GM19023 (cell line): ENCODE results near the gene ARSD.
"Not testable (repeated sequence)": the region's sequence is repeated elsewhere in the genome, so short reads cannot be mapped to it uniquely, and the experiment has no call there.

Experiments used
- ATAC-seq: cut with Tn5 transposase; IDR thresholded peaks from one replicate; pipeline ENCODE4 v1.9.1; 2021; ENCODE audit warnings: mild to moderate bottlenecking, moderate library complexity; ENCODE audit not compliant: unreplicated experiment

The ARSD gene

DNA sequence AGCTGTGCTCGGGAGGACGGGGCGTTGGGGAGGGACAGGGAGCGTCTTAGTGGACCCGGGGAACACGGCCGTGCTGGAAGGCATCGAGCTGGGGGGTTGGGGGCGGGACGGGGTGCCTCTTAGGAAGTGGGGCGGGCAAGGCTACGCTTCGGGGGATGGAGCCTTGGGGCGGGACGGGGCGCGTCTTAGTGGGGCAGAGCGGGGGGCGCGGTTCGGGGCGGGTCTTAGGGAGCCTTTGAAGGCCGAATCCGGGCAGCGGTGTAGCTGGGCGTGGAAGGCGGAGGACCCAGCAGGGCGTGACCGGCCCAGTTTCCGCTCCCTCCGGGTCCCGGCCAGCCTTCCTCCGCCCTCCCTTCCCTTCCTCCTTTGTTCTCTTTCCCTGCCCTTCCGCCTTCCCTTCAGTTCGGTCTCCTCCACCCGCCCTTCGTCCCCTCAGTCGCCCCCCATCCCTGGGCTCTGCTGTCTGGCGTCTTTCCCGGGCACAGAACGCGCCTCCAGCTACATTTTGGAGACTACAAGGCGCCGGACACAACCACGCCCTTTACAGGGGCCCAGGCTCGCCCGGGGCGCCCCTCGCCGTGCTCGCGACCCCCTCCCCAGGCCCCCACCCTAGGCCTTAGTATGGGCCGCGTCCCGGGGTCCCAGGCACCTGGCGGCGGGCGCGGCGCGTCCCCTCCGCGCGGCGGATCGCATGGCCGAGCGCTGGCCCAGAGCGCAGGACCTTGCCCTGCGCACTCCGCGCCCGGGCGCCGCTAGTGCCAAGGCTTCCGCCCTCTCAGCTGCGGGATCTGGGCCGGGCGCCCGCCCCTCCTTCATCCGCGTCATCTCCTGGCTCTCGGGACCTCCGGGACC lies at the start of gene ARSD:
Gene ARSD (minus strand): TSS at position 757 of the 852 bp plus-strand sequence. CDS start 64 bp downstream, at position 693.
- peak; percentile 89 for ATAC-seq

DNA sequence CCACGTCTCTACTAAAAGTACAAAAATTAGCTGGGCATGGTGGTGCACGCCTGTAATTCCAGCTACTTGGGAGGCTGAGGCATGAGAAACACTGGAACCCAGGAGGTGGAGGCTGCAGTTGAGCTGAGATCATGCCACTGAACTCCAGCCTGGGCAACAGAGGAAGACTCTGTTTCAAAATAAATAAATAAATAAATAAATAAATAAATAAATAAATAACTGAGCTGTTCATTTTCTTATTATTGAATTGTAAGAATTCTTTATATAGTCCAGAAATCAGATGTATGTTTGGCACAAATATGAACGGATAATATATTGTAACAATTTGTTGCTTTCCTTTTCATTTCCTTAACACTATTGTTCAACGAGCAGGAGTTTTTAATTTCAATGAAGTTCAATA lies 49.5 kb upstream of the ARSD start:
- not testable (repeated sequence) for ATAC-seq

GRCh38 chrX:2974961-2975360 lies 45.8 kb upstream of the ARSD start:
- no peak for ATAC-seq

DNA sequence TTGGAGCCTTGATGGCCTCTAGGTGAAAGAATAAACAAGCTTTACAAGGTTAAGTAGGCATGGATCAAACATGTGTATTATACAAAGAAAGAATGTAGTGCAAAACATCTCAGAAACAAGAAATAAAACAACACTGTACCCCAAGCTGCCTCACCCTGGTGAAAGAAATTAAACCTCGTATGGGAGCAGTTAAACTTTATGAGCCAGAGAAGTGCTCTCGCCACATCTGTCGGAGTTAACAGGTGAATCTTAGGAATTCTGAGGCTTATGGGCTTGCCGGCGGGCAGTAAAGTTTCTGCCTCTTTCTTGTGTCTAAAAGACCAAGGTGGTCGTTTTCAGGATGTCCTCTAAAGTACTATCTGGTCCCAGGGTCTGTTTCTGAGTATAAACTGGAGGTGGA lies 43.3 kb upstream of the ARSD start:
- no peak for ATAC-seq

GRCh38 chrX:2969021-2969420 lies 39.9 kb upstream of the ARSD start:
- ATAC-seq: no peak

GRCh38 chrX:2967998-2968909 lies 39.1 kb upstream of the ARSD start:
- ATAC-seq: peak; percentile 47

- ATAC-seq: no peak
Measured at GRCh38 chrX:2967584-2967983, 38.4 kb upstream of the ARSD start.

GRCh38 chrX:2967012-2967411 lies 37.9 kb upstream of the ARSD start:
- no peak for ATAC-seq

DNA sequence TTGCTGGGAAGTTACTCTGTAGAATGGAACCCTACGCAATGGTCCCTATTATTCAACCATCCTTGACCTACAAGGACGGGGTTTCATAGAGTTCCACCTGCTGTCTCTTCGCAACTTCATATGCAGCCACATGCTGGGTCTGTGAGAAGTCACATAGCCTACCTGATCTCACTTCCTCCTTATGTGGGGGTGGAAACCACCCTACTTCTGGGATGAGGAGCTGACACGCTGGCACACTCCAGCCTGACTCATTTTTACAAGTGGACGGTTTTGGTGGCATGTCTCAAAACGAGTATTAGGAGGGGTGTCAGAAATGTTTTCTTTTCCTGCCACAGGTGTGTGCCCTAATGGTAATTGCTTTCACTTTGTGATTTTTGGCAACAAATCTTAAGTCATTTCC lies 36.8 kb upstream of the ARSD start:
- ATAC-seq: no peak

- ATAC-seq: not testable (repeated sequence)
Measured at GRCh38 chrX:2963992-2964794, 35.1 kb upstream of the ARSD start.

GRCh38 chrX:2963449-2963848 lies 34.3 kb upstream of the ARSD start:
- not testable (repeated sequence) for ATAC-seq

DNA sequence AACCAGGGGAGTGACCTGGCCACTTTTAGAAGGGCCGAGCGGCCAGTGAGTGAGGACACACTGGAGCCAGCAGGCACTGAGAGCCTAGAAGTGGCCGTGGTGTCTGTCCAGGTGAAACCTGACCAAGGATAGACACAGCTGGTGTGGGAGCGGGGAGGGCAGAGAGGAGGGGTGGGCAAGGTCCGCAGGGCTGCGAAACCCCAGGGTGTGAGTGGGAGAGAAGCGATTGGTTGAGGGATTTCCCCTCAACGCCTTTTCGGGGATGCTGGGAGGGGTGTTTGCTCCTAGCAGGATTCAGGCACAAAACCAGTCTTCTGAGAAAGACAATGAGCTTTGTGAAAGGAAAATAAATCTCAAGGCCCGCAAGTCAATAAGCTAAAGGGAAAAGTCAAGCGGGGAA lies 33.2 kb upstream of the ARSD start:
- ATAC-seq: no peak

DNA sequence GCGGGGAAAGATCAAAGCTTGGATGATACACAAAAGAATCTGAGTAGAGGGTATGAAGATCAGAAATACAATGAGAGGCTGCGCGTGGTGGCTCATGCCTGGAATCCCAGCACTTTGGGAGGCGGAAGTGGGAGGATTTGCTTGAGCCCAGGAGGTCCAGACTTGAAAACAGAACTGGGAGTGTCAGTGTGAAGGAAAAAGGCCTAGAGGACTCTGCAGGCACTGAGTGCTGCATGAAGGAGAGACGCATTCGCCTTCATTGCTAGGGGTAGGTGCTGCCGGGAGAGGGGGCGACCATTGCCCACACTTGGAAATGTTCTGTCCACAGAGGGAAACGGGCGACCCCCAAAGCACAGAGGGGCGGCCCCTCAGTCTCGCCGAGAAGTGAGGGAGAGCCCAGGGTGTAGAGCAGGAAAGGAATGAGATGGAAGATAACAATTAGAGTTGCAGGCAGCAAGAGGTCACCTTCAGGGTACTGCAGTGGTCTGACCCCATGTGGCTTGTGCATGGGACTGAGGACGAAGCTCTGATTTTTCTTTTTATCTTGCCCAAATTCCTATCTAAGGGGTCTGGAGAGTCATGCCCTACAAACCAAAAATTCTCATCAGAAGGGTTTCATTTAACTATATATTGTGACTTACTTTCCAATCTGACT lies 31.8 kb upstream of the ARSD start:
- ATAC-seq: no peak

DNA sequence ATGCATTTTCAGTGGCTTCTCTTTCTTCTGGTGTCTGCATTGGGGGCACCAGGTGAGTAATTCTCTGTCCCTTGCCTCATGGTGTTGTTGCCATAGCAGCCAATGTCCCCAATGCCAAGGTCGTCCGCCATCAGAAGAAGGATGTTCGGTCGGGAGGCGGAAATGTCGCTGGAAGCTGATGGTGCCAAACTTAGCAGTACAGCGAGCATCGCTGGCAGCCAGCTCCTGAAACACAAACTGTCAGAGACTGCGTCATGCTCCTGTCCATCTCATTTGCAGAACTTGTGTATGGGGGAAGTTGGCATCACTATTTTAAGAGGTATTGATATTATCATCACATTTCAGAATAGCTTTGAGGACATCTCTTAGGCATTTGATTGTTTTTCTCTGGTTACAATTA lies 29.1 kb upstream of the ARSD start:
- no peak for ATAC-seq

GRCh38 chrX:2955838-2956237 lies 26.7 kb upstream of the ARSD start:
- ATAC-seq: no peak

- no peak for ATAC-seq
Measured at GRCh38 chrX:2955281-2955680, 26.1 kb upstream of the ARSD start.

DNA sequence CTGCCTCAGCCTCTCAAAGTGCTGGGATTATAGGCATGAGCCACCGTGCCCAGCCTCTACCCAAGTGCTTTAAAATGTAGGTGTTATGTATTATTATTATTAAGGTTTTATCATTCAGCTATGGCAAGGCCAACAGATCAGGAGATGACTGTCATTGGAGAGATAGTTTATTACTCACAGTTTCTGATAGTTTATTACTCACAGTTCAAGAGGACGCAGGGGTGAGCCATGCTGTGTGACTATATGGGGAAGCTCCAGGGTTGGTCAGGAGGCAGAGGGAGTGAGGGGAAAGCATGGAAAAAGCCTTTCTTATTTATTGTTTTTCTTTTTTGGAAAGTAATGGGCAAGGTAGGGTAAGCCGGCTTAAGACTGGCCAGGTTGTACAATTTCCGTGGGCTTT lies 25.4 kb upstream of the ARSD start:
- ATAC-seq: no peak

GRCh38 chrX:2937942-2938341 lies 8.8 kb upstream of the ARSD start:
- not testable (repeated sequence) for ATAC-seq

GRCh38 chrX:2934715-2935710 lies 5.9 kb upstream of the ARSD start:
- no peak for ATAC-seq
